Subcutaneous adipose tissue (tissue), 4 donors: ENCODE data around the gene WDR6. TPM values are rescaled to one million over a fixed set of nuclear protein-coding genes. Genes with fewer than 3 reads are reported as not detected.

Source experiments
- total RNA-seq, 4 donors: library from RNA; depleted of rRNA; stranded (reverse); fragments of >200 nt; gene quantifications; one replicate each; pipeline ENCODE4 v1.1.0, GENCODE V29; 2016
- TF ChIP-seq, protein P1 (sequence below): fragments of 450-650 bp; IDR thresholded peaks from one replicate; pipeline ENCODE4 v1.5.1; 2016; ENCODE audit warnings: low read depth, mild to moderate bottlenecking, control low read depth, antibody characterized with exemption, moderate library complexity

WDR6 gene, protein sequence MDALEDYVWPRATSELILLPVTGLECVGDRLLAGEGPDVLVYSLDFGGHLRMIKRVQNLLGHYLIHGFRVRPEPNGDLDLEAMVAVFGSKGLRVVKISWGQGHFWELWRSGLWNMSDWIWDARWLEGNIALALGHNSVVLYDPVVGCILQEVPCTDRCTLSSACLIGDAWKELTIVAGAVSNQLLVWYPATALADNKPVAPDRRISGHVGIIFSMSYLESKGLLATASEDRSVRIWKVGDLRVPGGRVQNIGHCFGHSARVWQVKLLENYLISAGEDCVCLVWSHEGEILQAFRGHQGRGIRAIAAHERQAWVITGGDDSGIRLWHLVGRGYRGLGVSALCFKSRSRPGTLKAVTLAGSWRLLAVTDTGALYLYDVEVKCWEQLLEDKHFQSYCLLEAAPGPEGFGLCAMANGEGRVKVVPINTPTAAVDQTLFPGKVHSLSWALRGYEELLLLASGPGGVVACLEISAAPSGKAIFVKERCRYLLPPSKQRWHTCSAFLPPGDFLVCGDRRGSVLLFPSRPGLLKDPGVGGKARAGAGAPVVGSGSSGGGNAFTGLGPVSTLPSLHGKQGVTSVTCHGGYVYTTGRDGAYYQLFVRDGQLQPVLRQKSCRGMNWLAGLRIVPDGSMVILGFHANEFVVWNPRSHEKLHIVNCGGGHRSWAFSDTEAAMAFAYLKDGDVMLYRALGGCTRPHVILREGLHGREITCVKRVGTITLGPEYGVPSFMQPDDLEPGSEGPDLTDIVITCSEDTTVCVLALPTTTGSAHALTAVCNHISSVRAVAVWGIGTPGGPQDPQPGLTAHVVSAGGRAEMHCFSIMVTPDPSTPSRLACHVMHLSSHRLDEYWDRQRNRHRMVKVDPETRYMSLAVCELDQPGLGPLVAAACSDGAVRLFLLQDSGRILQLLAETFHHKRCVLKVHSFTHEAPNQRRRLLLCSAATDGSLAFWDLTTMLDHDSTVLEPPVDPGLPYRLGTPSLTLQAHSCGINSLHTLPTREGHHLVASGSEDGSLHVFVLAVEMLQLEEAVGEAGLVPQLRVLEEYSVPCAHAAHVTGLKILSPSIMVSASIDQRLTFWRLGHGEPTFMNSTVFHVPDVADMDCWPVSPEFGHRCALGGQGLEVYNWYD
- total RNA-seq: 10 to 100 TPM; 23.8 to 60.2 (median 56.0) TPM

DNA sequence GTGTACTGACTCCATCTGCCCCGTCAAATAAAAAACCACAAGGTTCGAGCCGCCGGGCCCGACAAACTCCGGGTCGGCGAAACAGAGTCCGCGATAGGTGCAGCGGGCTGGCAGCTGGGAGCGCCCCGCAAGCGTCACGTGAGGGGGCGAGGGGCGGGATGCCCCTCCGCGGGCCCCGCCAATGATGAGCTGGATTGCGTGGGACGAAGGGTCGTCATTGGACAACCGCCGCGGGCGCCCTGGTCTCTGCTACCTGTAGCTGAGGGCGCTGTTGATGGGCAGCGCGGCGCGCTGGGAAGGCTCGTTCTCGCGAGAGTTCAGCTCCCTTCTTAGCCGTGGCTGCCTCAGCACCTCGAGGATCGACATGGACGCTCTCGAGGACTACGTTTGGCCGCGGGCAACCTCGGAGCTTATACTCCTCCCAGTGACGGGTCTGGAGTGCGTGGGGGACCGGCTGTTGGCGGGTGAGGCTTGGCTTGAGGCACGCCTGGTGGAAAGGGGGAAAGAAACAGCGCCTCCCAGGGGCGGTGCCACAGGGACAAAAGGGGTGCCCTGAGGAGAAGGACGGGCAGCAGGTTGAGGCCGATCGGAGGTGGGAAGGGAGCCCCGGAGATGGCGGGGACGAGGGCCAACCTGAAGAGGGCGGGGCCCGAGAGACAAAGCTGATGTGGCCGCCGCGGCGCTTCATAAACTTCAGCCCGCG lies at the start of gene WDR6:
Gene WDR6 (plus strand): TSS at position 324 of the 703 bp plus-strand sequence. CDS start 41 bp downstream, at position 365.
- TF ChIP-seq, protein P1, sequence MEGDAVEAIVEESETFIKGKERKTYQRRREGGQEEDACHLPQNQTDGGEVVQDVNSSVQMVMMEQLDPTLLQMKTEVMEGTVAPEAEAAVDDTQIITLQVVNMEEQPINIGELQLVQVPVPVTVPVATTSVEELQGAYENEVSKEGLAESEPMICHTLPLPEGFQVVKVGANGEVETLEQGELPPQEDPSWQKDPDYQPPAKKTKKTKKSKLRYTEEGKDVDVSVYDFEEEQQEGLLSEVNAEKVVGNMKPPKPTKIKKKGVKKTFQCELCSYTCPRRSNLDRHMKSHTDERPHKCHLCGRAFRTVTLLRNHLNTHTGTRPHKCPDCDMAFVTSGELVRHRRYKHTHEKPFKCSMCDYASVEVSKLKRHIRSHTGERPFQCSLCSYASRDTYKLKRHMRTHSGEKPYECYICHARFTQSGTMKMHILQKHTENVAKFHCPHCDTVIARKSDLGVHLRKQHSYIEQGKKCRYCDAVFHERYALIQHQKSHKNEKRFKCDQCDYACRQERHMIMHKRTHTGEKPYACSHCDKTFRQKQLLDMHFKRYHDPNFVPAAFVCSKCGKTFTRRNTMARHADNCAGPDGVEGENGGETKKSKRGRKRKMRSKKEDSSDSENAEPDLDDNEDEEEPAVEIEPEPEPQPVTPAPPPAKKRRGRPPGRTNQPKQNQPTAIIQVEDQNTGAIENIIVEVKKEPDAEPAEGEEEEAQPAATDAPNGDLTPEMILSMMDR: no peak

DNA sequence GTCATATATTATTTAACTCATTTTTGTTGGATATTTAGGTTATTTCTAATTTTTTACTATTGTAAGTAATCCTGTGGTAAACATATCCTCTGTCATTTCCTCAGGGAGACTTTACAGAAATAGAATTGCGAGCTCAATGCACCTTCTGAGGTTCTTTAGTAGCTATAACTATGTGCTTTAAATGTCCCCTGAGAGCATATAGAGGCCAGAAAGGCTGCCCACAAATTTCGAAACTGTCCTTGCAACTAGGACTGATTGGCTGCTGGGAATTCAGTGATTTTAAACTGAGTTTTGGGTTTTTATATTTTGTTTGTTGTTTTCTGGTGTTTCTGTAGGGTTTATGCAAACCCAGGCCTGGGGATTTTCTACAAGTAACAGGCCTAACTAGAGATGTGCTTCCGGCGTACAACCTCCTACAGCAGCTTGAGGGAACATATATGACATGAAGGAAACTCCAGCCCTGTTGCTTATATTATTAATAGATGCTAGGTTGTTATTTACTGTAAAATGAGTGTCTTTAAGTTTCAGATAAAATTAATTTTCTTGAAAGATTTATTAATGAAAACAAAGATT lies 46.3 kb upstream of the WDR6 start:
- TF ChIP-seq, protein P1: no peak

DNA sequence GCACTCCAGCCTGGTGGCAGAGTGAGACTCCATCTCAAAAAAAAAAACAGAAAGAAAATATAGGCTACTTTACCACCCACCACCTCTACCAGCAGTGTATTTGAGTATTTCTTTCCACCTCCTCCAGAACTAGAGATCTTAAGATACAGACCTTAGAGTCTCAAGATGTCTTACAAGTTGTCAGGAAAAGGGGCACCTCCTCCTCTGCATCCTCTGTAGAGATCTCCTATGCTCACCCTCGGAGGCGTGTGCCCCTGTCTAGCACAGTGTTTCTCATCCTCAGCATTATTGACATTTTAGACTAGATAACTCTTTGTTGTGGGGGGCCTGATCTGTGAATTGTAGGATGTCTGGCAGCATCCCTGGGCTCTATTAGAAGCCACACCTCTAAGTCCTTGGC lies 44.9 kb upstream of the WDR6 start:
- TF ChIP-seq, protein P1: no peak

DNA sequence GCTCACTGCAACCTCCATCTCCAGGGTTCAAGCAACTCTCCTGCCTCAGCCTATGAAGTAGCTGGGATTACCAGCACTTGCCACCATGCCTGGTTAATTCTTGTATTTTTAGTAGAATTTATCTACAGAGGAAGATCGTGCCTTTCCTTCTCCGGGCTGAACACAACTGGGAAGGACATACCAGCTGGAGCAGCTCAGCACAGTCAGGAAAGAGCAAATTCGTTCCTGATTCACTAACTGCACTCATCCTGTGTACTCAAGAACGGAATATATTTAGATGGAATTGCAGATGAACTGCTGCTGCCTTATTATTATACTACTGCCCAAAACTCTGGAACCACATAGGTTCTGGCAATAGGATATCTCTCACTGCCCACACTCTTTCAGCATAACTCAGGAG lies 44.3 kb upstream of the WDR6 start:
- TF ChIP-seq, protein P1: no peak

DNA sequence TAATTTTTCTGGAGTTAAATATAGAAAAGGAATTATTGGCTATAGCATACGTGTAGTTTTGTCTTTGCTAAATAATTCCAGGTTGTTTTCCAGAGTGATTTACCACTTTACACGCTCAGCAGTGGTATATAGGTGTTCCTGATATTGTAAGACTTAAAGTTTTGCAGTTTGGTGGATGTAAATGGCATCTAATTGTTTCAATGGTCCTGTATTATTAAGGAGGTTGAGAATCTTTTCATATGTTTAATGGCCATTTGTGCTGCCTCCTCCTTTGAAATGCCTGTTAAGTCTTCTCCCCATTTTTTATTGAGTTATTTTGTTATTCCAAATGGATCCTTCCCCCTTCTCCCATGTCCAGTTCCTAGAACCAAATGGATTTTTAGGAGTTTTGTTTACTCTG lies 43.6 kb upstream of the WDR6 start:
- TF ChIP-seq, protein P1: no peak

DNA sequence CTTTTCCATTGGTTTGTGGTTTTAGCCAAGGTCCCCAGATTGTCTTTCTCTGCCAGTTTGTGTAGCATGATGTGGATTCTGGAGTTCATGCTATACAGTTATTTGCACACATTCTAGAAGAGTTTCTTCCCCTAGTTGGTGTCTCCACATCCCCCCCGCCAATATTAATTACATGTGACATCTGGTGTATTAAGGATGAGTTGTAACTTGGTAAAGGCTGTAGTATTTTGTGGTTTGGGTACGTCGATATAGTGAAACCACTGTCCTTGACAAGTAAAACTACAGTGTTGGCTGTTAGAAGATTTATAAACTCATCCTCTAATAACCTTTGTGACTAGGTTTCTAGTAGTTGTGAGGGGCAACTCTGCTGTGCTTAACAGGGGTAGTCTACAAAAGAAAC lies 40.8 kb upstream of the WDR6 start:
- TF ChIP-seq, protein P1: no peak
